ENCODE measurements around the gene PELI3. TPM values are rescaled to one million over a fixed set of nuclear protein-coding genes. Genes with fewer than 3 reads are reported as not detected.

Gene PELI3
- total and polyA plus RNA-seq, 10 of the 15 experiments (the other 5 are each of a cell fraction or from before 2014, with no cell fraction given) = 0.14 to 1.5 (median 0.66) TPM

GRCh38 chr11:66493130-66493529, 26.4 kb downstream of the PELI3 start:
- CTCF ChIA-PET = no interaction called here
- H3K79me2 ChIP-seq (ENCODE audit: control insufficient read depth, insufficient read depth, low read length) = no peaks in the 10 kb centered on the region
- H3K27me3 ChIP-seq (replicated peaks in 1 of 2; ENCODE audit: control insufficient read depth in 2 of 2, insufficient read depth in 2 of 2, low read length in 1 of 2) = no peaks in the 10 kb centered on the region
- FAIRE-seq (no peak), DNase-seq (ENCODE audit: low read depth, low spot score) (no peak), ATAC-seq (no peak)
- RAD21 ChIA-PET (ENCODE audit: unreplicated experiment) = no interaction called here
- H3K4me2 ChIP-seq (ENCODE audit: control insufficient read depth, insufficient read depth) = no peak overlapping the region
- H3K4me3 ChIP-seq = no peak overlapping the region
- H3K4me1 ChIP-seq (ENCODE audit: control insufficient read depth, insufficient read depth, low read length) = no peaks in the 10 kb centered on the region
- SMC1A ChIA-PET (ENCODE audit: uncharacterized antibody, unreplicated experiment) = no interaction called here
- H4K20me1 ChIP-seq (ENCODE audit: control insufficient read depth, insufficient read depth) = no peaks in the 10 kb centered on the region
- peaks cover 4 to 30% of the 10 kb centered on the region in 2 experiments; a peak in 3 of 4 replicates for H3K36me3 ChIP-seq (ENCODE audit: control insufficient read depth in 2 of 2, insufficient read depth in 2 of 2, low read length in 1 of 2)
- H3K9ac ChIP-seq (ENCODE audit: control insufficient read depth, insufficient read depth, low read length) = no peak overlapping the region
- H3K9me3 ChIP-seq (replicated peaks; ENCODE audit: control insufficient read depth, insufficient read depth, low read length) = no peaks in the 10 kb centered on the region
- intact Hi-C loops (cut with micrococcal nuclease; ENCODE audit: unreplicated experiment) (no loop called here), in situ Hi-C loops (cut with MboI) (no loop called here)
- WGBS (ENCODE audit: insufficient coverage, insufficient replicate concordance, low lambda C conversion rate, missing lambda C conversion rate) = 99% methylated on average over 10 of the region's 10 CpGs
- H3K27ac ChIP-seq (ENCODE audit: control insufficient read depth, insufficient read depth) = no peak overlapping the region
- BruUV-seq (replicated peaks) = no TSS peak
- no peak overlapping the region for H2AFZ ChIP-seq (ENCODE audit: control insufficient read depth, low read depth, low read length)
- POLR2A ChIA-PET = no interaction called here
- TF ChIP-seq PAX8 (IDR thresholded peaks at IDR 0.05) (no peak), E2F8 (IDR thresholded peaks at IDR 0.05; ENCODE audit: low read depth, partially characterized antibody) (no peak), E4F1 (IDR thresholded peaks at IDR 0.05; ENCODE audit: borderline replicate concordance, partially characterized antibody) (no peak), ZNF217 (IDR thresholded peaks at IDR 0.05) (no peak), MTA2 (IDR thresholded peaks at IDR 0.05; ENCODE audit: low read depth) (no peak), RFX5 (IDR thresholded peaks at IDR 0.05; ENCODE audit: low read depth, low read length) (no peak), ZBTB33 (IDR thresholded peaks at IDR 0.05) (no peak), NRF1 (conservative IDR thresholded peaks at IDR 0.05; ENCODE audit: low read depth, low read length) (no peak), MYB (IDR thresholded peaks at IDR 0.05; ENCODE audit: borderline replicate concordance, low read depth, low read length) (no peak), RUNX3 (IDR thresholded peaks at IDR 0.05; ENCODE audit: low read length) (no peak), POLR2AphosphoS5 (IDR thresholded peaks at IDR 0.05; ENCODE audit: low read length) (no peak), POU2F2 (IDR thresholded peaks at IDR 0.05; ENCODE audit: borderline replicate concordance, low read depth, low read length) (no peak), EGR1 (IDR thresholded peaks at IDR 0.05; ENCODE audit: borderline replicate concordance in 1 of 2, low read depth in 2 of 2, low read length in 2 of 2) (no peak), SKIL (IDR thresholded peaks at IDR 0.05; ENCODE audit: low read depth, poor library complexity, severe bottlenecking) (no peak), SMAD5 (IDR thresholded peaks at IDR 0.05; ENCODE audit: low read depth) (no peak), NFYB (IDR thresholded peaks at IDR 0.05; ENCODE audit: insufficient read depth, low read depth, low read length) (no peak), CREB1 (IDR thresholded peaks at IDR 0.05; ENCODE audit: low read depth) (no peak)

Measured in GM12878 (cell line).